ENCODE results near the gene SMOC2.

- TF ChIP-seq CTCF (IDR thresholded peaks at IDR 0.05): no peak
- TF ChIP-seq POLR2A (IDR thresholded peaks at IDR 0.05): no peak
- no peak for TF ChIP-seq POLR2AphosphoS5 (IDR thresholded peaks at IDR 0.05)
These were observed 265.6 kb downstream of the SMOC2 start for GRCh38 chr6:168706471-168707177.

Data from prostate gland (tissue), 2 donors.